Colonic mucosa (tissue), 4 donors: ENCODE results near the gene SLX4IP. TPM values are rescaled to one million over a fixed set of nuclear protein-coding genes. Genes with fewer than 3 reads are reported as not detected.

Experiments used
- DNase-seq: peaks from one replicate; pipeline ENCODE4 v3.0.0-alpha.2; 2020
- H3K27ac ChIP-seq: fragments of 200-600 bp; one replicate; pipeline ENCODE4 v1.8.0; 2021
- H3K27me3 ChIP-seq: fragments of 200-600 bp; one replicate; pipeline ENCODE4 v1.8.0; 2021
- H3K36me3 ChIP-seq: fragments of 200-600 bp; one replicate; pipeline ENCODE4 v1.8.0; 2021
- H3K4me1 ChIP-seq: fragments of 200-600 bp; one replicate; pipeline ENCODE4 v1.8.0; 2021; ENCODE audit warnings: mild to moderate bottlenecking
- H3K4me3 ChIP-seq: fragments of 200-600 bp; one replicate; pipeline ENCODE4 v1.8.0; 2021
- H3K9ac ChIP-seq, 2 donors: one replicate each; pipeline ENCODE4 v1.7.0; 2013; ENCODE audit warnings: control low read depth in 2 of 2, low read depth in 2 of 2, low read length in 2 of 2
- H3K9me3 ChIP-seq: fragments of 200-600 bp; one replicate; pipeline ENCODE4 v1.8.0; 2021
- intact Hi-C: fragments of 100-400 bp; cut with DNase I; formaldehyde crosslinking; loops from one replicate; pipeline ENCODE4 v1.14.1; 2022
- total RNA-seq, 2 donors: library from RNA; stranded (reverse); fragmentation: NEBNext Ultra II Directional in 1 of 2; extraction: Animal tissue kit (Norgen Biotek cat#: 25700) in 1 of 2; gene quantifications; one replicate each; pipeline ENCODE4 v1.2.1, GENCODE V29; 2021
- TF ChIP-seq, protein P1 (sequence below): fragments of 200-600 bp; IDR thresholded peaks from one replicate; pipeline ENCODE4 v1.8.0; 2022; ENCODE audit warnings: antibody characterized with exemption, mild to moderate bottlenecking
- donor health status: healthy.
- donor health status: DM: no; HTN: no; CAD: no.
- donor health status: DM: no; HTN: no; CAD: no.

The SLX4IP gene
- total RNA-seq, 2 donors from 2014 or later: 5.0 to 8.8 TPM

DNA sequence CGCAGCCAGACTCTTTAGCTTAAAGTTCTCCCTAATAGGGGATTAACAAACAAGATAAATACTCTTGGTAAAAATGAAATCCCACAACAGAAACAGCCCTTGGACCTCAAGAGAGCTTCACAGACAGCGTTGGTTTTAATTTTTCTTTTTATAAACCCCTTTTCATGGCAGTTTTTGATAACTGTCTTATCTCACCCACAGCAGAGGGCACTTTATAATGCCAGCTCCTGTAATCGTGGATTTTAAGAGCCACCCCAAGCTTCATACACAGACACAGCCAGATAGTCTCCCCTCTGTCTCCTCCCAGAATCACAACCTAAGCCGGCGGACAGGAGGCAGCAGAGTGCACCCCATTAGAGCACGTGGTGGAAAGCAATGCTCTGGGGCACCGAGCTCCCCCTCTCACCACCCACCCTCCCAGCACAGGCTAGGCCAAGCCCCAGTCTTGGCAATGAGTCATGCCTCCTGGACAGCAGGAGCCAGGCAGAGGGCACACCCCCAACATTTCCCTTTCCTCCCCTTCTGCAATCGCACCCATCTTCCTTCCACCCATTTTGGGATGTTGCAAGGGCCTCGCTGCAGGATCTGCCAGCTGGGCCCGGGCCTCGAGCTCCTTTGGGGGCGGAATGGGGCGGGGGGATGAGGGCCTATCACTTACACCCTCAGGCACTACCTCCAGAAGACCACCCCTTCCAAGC is 236.3 kb downstream of the SLX4IP start:
- peak; percentile 87 for DNase-seq
- Histone ChIP-seq H3K36me3 (no peaks in the 10 kb centered on the region), H3K27ac (peak overlapping the region; percentile 100), H3K27me3 (no peaks in the 10 kb centered on the region), H3K4me3 (peak overlapping the region; percentile 77), H3K4me1 (peaks cover 6% of the 10 kb centered on the region), H3K9me3 (no peaks in the 10 kb centered on the region), H3K9ac (peak overlapping the region in 1 of 2 donors; percentile 99)
- TF ChIP-seq, protein P1, sequence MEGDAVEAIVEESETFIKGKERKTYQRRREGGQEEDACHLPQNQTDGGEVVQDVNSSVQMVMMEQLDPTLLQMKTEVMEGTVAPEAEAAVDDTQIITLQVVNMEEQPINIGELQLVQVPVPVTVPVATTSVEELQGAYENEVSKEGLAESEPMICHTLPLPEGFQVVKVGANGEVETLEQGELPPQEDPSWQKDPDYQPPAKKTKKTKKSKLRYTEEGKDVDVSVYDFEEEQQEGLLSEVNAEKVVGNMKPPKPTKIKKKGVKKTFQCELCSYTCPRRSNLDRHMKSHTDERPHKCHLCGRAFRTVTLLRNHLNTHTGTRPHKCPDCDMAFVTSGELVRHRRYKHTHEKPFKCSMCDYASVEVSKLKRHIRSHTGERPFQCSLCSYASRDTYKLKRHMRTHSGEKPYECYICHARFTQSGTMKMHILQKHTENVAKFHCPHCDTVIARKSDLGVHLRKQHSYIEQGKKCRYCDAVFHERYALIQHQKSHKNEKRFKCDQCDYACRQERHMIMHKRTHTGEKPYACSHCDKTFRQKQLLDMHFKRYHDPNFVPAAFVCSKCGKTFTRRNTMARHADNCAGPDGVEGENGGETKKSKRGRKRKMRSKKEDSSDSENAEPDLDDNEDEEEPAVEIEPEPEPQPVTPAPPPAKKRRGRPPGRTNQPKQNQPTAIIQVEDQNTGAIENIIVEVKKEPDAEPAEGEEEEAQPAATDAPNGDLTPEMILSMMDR: peak; percentile 19
- intact Hi-C loops: loop anchor here (5.0 to 10.0 kb wide), 3 partner anchors 237 to 601 kb away; partner anchors contain the start of genes MKKS and SLX4IP

DNA sequence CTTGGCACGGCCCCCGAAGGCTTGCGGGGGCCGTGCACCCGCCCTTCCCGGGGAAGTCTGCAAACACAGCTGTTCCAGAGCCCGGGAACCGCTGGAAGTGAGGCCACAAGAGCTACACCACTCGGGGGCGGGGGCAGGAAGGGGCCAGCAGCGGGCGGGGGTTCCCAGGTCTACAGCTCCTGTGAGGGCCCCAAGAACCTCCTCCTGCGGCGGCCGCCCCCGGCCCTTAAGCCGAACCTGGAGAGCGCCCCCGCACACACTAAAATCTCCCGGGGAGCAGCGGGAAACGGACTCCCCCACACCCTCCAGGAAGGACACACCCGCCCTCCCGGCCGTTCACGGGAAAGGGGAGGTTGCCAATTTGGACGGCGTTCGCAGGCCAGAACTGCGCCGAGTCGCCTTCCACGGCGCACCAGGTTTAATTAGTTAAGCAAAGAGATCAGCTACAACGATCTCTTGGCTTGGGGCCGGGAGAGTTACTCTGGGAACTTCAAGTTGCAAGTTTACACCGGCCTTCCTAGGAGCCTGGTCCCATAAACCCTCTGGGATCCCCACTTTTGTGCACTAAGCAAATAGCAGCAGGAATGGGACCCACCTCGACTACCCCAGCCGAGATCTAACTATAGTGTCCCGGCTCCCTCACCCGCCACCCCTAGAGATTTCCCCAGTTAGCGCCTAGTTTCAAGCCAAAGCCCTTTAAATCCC is 237.0 kb downstream of the SLX4IP start:
- H3K9ac ChIP-seq: peak overlapping the region; percentile 90 to 99

DNA sequence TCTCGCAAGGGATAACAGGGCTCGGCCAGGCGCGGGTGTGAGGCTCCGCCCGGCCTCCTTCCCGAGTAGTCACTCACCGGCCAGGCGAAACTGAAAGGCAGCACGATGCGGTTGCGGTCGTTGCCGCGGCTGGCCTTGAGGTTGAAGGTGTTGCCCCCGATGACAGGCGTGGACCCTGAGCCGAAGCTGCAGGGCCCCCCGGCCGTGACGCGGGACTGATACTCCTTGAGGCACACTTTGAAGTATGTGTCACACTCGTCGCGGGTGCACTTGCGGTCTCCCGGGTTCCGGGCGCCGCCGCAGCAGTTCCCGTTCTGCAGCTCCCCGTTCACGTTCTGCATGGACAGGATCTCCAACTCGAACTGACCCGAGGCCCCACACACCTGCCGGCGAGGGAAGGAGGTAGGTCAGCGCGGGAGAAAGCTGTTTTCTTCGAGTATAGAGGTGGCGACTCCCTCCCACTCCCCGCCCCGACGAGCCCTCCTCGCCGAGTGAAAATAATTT is 237.6 kb downstream of the SLX4IP start:
- peak; percentile 69 for DNase-seq
- no peaks in the 10 kb centered on the region for H3K27me3 ChIP-seq
- H3K4me1 ChIP-seq: no peaks in the 10 kb centered on the region
- H3K27ac ChIP-seq: peak overlapping the region; percentile 100
- no peaks in the 10 kb centered on the region for H3K9me3 ChIP-seq
- intact Hi-C loops: loop anchor here (5.0 to 10.0 kb wide), 3 partner anchors 238 to 600 kb away; partner anchors contain the start of genes MKKS and SLX4IP
- TF ChIP-seq, protein P1: no peak
- no peaks in the 10 kb centered on the region for H3K36me3 ChIP-seq
- peak overlapping the region; percentile 90 to 99 for H3K9ac ChIP-seq
- H3K4me3 ChIP-seq: peak overlapping the region; percentile 77

More for the DNA sequence above, 237.0 kb downstream of the SLX4IP start:
- DNase-seq: peak; percentile 78
- no peaks in the 10 kb centered on the region for H3K36me3 ChIP-seq
- intact Hi-C loops: loop anchor here (5.0 to 10.0 kb wide), 3 partner anchors 237 to 600 kb away; partner anchors contain the start of genes MKKS and SLX4IP
- TF ChIP-seq, protein P1: no peak
- no peaks in the 10 kb centered on the region for H3K27me3 ChIP-seq
- H3K4me1 ChIP-seq: no peaks in the 10 kb centered on the region
- peak overlapping the region; percentile 77 for H3K4me3 ChIP-seq
- no peaks in the 10 kb centered on the region for H3K9me3 ChIP-seq
- H3K27ac ChIP-seq: peak overlapping the region; percentile 100

DNA sequence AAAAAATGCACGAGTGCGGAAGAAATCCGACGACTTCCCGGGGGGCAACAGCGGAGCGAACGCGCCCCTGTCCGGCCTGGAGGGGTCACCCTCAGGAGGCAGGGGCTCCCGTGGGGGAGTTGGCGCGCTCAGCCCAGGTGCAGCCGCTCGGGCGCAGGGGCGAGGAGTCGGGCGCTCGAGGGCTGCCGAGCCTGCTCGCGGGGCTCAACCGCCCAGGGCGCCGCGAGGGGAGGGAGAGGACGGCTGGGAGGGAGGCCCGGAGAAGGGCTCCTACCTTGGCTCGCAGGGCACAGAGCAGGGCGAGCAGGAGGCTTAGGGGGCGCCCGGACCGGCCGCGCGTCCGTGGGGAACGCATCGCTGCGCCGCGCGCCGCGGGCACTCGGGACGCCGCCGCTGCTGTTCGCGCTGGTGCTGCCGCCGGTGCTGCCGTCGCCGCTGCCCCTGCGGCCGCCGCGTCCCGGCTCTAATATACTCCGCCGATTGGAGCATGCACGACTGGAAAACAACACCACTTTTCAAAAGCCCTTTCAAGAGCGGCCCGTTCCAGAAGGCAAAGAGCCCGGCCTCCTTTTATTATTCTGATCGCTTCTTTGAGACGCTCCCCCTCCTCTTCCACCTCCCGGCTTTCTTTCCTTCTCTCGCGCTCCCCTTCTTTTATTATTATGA is 238.2 kb downstream of the SLX4IP start:
- TF ChIP-seq, protein P1: no peak
- no peaks in the 10 kb centered on the region for H3K36me3 ChIP-seq
- DNase-seq: peak; percentile 42
- intact Hi-C loops: loop anchor here (5.0 to 10.0 kb wide), 3 partner anchors 239 to 599 kb away; partner anchors contain the start of genes MKKS and SLX4IP
- no peaks in the 10 kb centered on the region for H3K4me1 ChIP-seq
- H3K9me3 ChIP-seq: no peaks in the 10 kb centered on the region
- H3K4me3 ChIP-seq: peak overlapping the region; percentile 77
- H3K27me3 ChIP-seq: no peaks in the 10 kb centered on the region
- H3K9ac ChIP-seq: peak overlapping the region; percentile 90 to 99
- H3K27ac ChIP-seq: peak overlapping the region; percentile 100
